Measurements from ENCODE around the gene AAK1. TPM values are rescaled to one million over a fixed set of nuclear protein-coding genes. Genes with fewer than 3 reads are reported as not detected.

Gene AAK1
- total RNA-seq, 1 experiment from 2014 or later: 30.6 TPM

GRCh38 chr2:69469375-69469774, 174.2 kb downstream of the AAK1 start:
- Histone ChIP-seq H3K14ac (ENCODE audit: insufficient read depth, low read length) (no peak overlapping the region), H2AK5ac (ENCODE audit: insufficient read length, low read length) (no peak overlapping the region), H4K8ac (replicated peaks; ENCODE audit: insufficient read length, low read depth, low read length) (no peak overlapping the region), H3K4me2 (ENCODE audit: insufficient read depth, insufficient read length, low read length) (no peak overlapping the region), H2BK20ac (ENCODE audit: low read depth, low read length, poor library complexity, severe bottlenecking) (no peak overlapping the region), H3K79me2 (ENCODE audit: insufficient read depth, low read length) (no peaks in the 10 kb centered on the region), H3K9ac (ENCODE audit: extremely low read depth, insufficient read length, low read length) (no peak overlapping the region), H2AFZ (ENCODE audit: low read length) (no peak overlapping the region), H3K56ac (ENCODE audit: insufficient read length, low read depth, low read length) (no peak overlapping the region), H3K79me1 (ENCODE audit: insufficient read depth, low read depth, low read length, poor library complexity, severe bottlenecking) (no peaks in the 10 kb centered on the region), H3K4me1 (ENCODE audit: insufficient read depth, low read length) (no peaks in the 10 kb centered on the region), H3K18ac (ENCODE audit: insufficient read length, low read depth, low read length) (no peak overlapping the region), H2BK12ac (ENCODE audit: insufficient read length, low read depth, low read length) (no peak overlapping the region), H2BK5ac (ENCODE audit: insufficient read length, low read length) (no peak overlapping the region), H3K4ac (ENCODE audit: low read depth, low read length) (no peak overlapping the region), H3K9me3 (ENCODE audit: control insufficient read depth, low read depth, low read length) (no peaks in the 10 kb centered on the region), H3T11ph (ENCODE audit: low read length) (no peak overlapping the region), H4K20me1 (ENCODE audit: control insufficient read depth, insufficient read depth, insufficient read length) (no peaks in the 10 kb centered on the region), H4K91ac (ENCODE audit: insufficient read length, low read depth, low read length) (no peak overlapping the region), H3K27me3 (ENCODE audit: insufficient read depth, low read length) (no peaks in the 10 kb centered on the region), H3K23ac (ENCODE audit: insufficient read length, low read depth, low read length) (no peak overlapping the region), H2BK15ac (ENCODE audit: low read depth, low read length) (no peak overlapping the region), H4K5ac (ENCODE audit: insufficient read length, low read depth, low read length) (no peak overlapping the region), H3K23me2 (ENCODE audit: insufficient read length, low read depth, low read length, poor library complexity, severe bottlenecking) (no peaks in the 10 kb centered on the region), H2BK120ac (ENCODE audit: low read depth, low read length, poor library complexity, severe bottlenecking) (no peak overlapping the region), H3K27ac (ENCODE audit: insufficient read length, low read depth, low read length) (no peak overlapping the region)
- TF ChIP-seq CTCF (conservative IDR thresholded peaks at IDR 0.05): no peak
- H3K27me3 Mint-ChIP-seq (ENCODE audit: low read depth): no peaks in the 10 kb centered on the region
- no CpG with 5 or more reads among the region's 3 CpGs for WGBS (ENCODE audit: extremely low coverage, insufficient read length, low lambda C conversion rate)
- H3K4me1 Mint-ChIP-seq: peaks cover 15 to 18% of the 10 kb centered on the region in 2 experiments
- no peak overlapping the region for H3K27ac Mint-ChIP-seq
- H3K9me3 Mint-ChIP-seq: no peaks in the 10 kb centered on the region
- peaks cover 0 to 17% (median 0%) of the 10 kb centered on the region in 3 experiments; a peak in 3 of 7 replicates for H3K36me3 Mint-ChIP-seq (ENCODE audit: insufficient read depth in 1 of 3, low read depth in 3 of 3)
- DNase-seq: no peak
- no peak overlapping the region for H3K4me3 Mint-ChIP-seq
